Activated naive CD8-positive, alpha-beta T cell (primary cell): ENCODE measurements around the gene OCLN.
A peak's percentile ranks its signal among the peaks of the same experiment; 100 is the strongest.
"Not testable (repeated sequence)": the region's sequence is repeated elsewhere in the genome, so short reads cannot be mapped to it uniquely, and the experiment has no call there.

Experiments used
- H3K27ac Mint-ChIP-seq: one replicate; pipeline ENCODE4 v1.8.0; 2021; ENCODE audit warnings: mixed read lengths
- H3K27me3 Mint-ChIP-seq: one replicate; pipeline ENCODE4 v1.8.0; 2021; ENCODE audit warnings: mixed read lengths
- H3K36me3 Mint-ChIP-seq: one replicate; pipeline ENCODE4 v1.8.0; 2021; ENCODE audit warnings: mixed read lengths
- H3K4me1 Mint-ChIP-seq: one replicate; pipeline ENCODE4 v1.8.0; 2021; ENCODE audit warnings: low read depth, mixed read lengths
- H3K4me3 Mint-ChIP-seq: one replicate; pipeline ENCODE4 v1.8.0; 2021; ENCODE audit warnings: mild to moderate bottlenecking, mixed read lengths
- H3K9me3 Mint-ChIP-seq: one replicate; pipeline ENCODE4 v1.8.0; 2021; ENCODE audit warnings: low read depth, mixed read lengths

OCLN gene

DNA sequence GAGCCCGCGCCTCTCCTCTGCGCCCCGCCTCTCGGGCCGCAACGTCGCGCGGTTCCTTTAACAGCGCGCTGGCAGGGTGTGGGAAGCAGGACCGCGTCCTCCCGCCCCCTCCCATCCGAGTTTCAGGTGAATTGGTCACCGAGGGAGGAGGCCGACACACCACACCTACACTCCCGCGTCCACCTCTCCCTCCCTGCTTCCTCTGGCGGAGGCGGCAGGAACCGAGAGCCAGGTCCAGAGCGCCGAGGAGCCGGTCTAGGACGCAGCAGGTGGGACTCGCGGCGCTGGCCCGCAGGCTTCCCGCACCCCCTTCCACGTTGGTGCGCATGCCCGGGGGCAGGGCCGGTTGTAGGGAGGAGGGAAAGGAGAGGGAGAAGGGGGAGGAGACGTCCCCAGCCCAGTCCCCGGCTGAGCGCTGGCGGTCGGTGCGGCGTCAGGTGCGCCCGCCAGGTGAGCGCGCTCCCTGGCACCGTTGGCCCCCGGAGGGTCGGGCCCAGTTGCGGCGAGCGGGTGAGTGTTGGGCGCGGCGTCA lies at the start of gene OCLN:
TSS of gene OCLN (plus strand) at position 400 of the 532 bp plus-strand sequence. CDS start 11,455 bp downstream, outside the sequence.
- Mint-ChIP-seq H3K36me3 (no peaks in the 10 kb centered on the region), H3K9me3 (no peaks in the 10 kb centered on the region), H3K4me3 (peak within 1 kb of the TSS; percentile 80), H3K4me1 (peaks cover 7% of the 10 kb centered on the region), H3K27me3 (peaks cover 33% of the 10 kb centered on the region), H3K27ac (no peak within 1 kb of the TSS)

DNA sequence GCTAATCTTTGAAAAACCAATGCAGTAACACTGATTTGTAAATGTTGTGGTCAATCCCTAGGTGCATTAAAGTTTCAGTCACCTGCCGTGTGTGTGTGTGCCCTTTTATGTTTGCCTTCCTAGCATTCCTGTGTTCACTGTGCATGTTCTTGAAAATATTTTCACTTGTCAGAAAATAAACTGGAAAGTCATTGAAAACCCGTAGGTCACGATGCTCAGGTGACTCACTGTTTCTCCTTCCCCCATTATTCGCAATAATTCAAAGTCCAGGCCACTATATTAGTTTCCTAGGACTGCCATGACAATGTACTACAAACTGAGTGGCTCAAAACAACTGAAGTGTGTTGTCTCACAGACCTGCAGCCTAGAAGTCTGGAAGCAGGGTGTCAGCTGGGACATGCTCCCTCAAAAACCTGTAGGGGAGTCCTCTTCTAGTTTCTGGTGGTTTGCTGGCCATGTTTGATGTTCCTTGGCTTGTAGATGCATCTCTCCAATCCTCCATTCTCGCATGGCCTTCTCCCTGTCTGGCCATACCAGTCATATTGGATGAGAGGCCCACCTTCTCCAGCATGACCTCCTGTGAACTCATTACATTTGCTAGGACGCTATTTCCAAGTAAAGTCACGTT lies 48.3 kb upstream of the OCLN start:
- Mint-ChIP-seq H3K27me3 (no peaks in the 10 kb centered on the region), H3K36me3 (no peaks in the 10 kb centered on the region), H3K4me3 (no peak overlapping the region), H3K9me3 (no peaks in the 10 kb centered on the region), H3K4me1 (no peaks in the 10 kb centered on the region), H3K27ac (no peak overlapping the region)

DNA sequence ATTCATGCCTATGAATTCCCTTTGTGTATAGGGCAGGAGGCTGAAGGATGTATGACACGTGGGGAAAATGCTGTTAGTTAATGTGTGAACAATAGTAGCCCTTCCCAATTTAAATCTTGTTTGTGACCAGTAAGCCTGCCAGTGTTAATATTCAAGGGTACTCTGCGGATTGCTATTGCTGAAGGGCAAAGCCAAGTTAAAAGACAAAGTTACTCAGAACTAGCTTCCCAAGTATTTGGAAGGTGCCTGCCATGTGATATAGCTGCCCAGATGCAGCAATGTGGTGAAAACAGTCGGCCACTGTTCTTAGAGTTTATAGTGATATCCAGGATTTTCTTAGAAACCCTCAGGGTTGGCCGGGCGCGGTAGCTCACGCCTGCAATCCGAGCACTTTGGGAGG lies 43.1 kb upstream of the OCLN start:
- H3K27ac Mint-ChIP-seq = no peak overlapping the region
- no peaks in the 10 kb centered on the region for H3K27me3 Mint-ChIP-seq
- H3K4me1 Mint-ChIP-seq = no peaks in the 10 kb centered on the region
- no peak overlapping the region for H3K4me3 Mint-ChIP-seq
- no peaks in the 10 kb centered on the region for H3K9me3 Mint-ChIP-seq
- no peaks in the 10 kb centered on the region for H3K36me3 Mint-ChIP-seq

GRCh38 chr5:69450116-69450515 lies 42.5 kb upstream of the OCLN start:
- H3K9me3 Mint-ChIP-seq = no peaks in the 10 kb centered on the region
- H3K4me1 Mint-ChIP-seq = no peaks in the 10 kb centered on the region
- no peak overlapping the region for H3K27ac Mint-ChIP-seq
- no peaks in the 10 kb centered on the region for H3K27me3 Mint-ChIP-seq
- no peak overlapping the region for H3K4me3 Mint-ChIP-seq
- no peaks in the 10 kb centered on the region for H3K36me3 Mint-ChIP-seq

- not testable (repeated sequence) for H3K36me3 Mint-ChIP-seq, H3K27ac Mint-ChIP-seq, H3K4me3 Mint-ChIP-seq, H3K9me3 Mint-ChIP-seq, H3K4me1 Mint-ChIP-seq, H3K27me3 Mint-ChIP-seq
Observed at GRCh38 chr5:69450527-69450926, 42.1 kb upstream of the OCLN start.

- no peak overlapping the region for H3K27ac Mint-ChIP-seq
- no peak overlapping the region for H3K4me3 Mint-ChIP-seq
- no peaks in the 10 kb centered on the region for H3K27me3 Mint-ChIP-seq
- no peaks in the 10 kb centered on the region for H3K4me1 Mint-ChIP-seq
- no peaks in the 10 kb centered on the region for H3K9me3 Mint-ChIP-seq
- H3K36me3 Mint-ChIP-seq = no peaks in the 10 kb centered on the region
Observed at GRCh38 chr5:69451941-69452647, 40.5 kb upstream of the OCLN start.

- not testable (repeated sequence) for H3K27me3 Mint-ChIP-seq, H3K9me3 Mint-ChIP-seq, H3K4me1 Mint-ChIP-seq, H3K36me3 Mint-ChIP-seq, H3K4me3 Mint-ChIP-seq, H3K27ac Mint-ChIP-seq
Observed at GRCh38 chr5:69453487-69453886, 39.1 kb upstream of the OCLN start.

- Mint-ChIP-seq H3K9me3 (no peaks in the 10 kb centered on the region), H3K36me3 (peaks cover 4% of the 10 kb centered on the region)
Observed at GRCh38 chr5:69454460-69455249, 37.9 kb upstream of the OCLN start.

DNA sequence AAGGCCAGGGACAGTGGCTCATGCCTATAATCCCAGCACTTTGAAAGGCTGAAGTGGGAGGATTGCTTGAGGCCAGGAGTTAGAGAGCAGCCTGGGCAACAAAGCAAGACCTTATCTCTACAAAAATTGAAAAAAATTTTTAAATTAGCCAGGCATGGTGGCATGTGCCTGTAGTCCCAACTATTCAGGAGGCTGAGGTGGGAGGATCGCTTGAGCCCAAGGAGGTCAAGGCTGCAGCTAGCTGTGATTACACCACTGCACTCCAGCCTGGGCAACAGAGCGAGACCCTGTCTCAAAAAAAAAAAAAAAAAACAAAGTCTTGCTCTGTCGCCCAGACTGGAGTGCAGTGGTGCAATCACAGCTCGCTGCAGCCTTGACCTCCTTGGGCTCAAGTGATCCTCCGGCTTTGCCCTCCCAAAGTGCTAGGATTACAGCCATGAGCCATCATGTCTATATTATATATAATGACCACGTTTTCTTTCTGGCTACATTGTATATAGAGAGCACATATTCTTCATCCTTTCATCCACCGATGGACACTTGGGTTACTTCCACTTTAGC lies 37.1 kb upstream of the OCLN start:
- H3K27me3 Mint-ChIP-seq, H3K4me1 Mint-ChIP-seq, H3K9me3 Mint-ChIP-seq, H3K36me3 Mint-ChIP-seq, H3K27ac Mint-ChIP-seq, H3K4me3 Mint-ChIP-seq: not testable (repeated sequence)

More at GRCh38 chr5:69454460-69455249, 37.9 kb upstream of the OCLN start:
- Mint-ChIP-seq H3K27me3 (peaks cover 7% of the 10 kb centered on the region), H3K4me1 (no peaks in the 10 kb centered on the region), H3K4me3 (no peak overlapping the region), H3K27ac (no peak overlapping the region)

DNA sequence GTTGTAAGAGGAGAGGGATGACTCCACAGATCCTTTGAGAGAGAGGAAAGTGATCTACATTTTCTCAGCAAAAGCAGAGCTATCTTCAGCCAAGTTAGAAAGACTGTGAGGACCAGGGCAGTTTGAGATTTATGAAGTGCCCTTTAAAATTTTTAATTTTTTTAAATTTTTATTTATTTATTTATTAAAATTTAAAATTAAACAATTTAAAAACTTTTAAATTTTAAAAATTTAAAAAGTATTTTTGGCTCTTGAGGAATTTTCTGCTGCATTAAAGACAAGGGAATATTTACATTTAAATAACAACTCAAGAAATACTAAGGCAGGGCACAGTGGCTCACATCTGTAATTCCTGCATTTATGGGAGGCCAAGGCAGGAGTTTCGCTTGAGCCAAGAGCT lies 30.4 kb upstream of the OCLN start:
- Mint-ChIP-seq H3K9me3 (no peaks in the 10 kb centered on the region), H3K27ac (no peak overlapping the region), H3K4me1 (no peaks in the 10 kb centered on the region), H3K36me3 (peaks cover 4% of the 10 kb centered on the region), H3K27me3 (peaks cover 7% of the 10 kb centered on the region), H3K4me3 (no peak overlapping the region)

DNA sequence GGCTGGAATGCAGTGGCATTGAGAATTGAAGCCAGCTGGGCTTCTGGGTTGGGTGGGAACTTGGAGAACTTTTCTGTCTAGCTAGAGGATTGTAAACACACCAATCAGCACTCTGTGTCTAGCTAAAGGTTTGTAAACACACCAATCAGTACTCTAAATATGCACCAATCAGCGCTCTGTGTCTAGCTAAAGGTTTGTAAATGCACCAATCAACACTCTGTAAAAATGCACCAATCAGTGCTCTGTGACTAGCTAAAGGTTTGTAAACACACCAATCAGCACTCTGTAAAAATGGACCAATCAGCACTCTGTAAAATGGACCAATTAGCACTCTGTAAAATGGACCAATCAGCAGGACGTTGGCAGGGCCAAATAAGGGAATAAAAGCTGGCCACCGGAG lies 26.2 kb upstream of the OCLN start:
- H3K27me3 Mint-ChIP-seq, H3K9me3 Mint-ChIP-seq, H3K4me3 Mint-ChIP-seq: not testable (repeated sequence)

GRCh38 chr5:69467442-69468225 lies 25.0 kb upstream of the OCLN start:
- H3K27ac Mint-ChIP-seq = no peak overlapping the region

More for the DNA sequence above, 26.2 kb upstream of the OCLN start:
- not testable (repeated sequence) for H3K36me3 Mint-ChIP-seq, H3K27ac Mint-ChIP-seq, H3K4me1 Mint-ChIP-seq

GRCh38 chr5:69468631-69469030 lies 24.0 kb upstream of the OCLN start:
- Mint-ChIP-seq H3K4me1 (no peaks in the 10 kb centered on the region), H3K4me3 (no peak overlapping the region), H3K9me3 (no peaks in the 10 kb centered on the region), H3K36me3 (no peaks in the 10 kb centered on the region), H3K27me3 (no peaks in the 10 kb centered on the region), H3K27ac (no peak overlapping the region)

More at GRCh38 chr5:69467442-69468225, 25.0 kb upstream of the OCLN start:
- no peaks in the 10 kb centered on the region for H3K27me3 Mint-ChIP-seq
- no peaks in the 10 kb centered on the region for H3K9me3 Mint-ChIP-seq
- no peak overlapping the region for H3K4me3 Mint-ChIP-seq
- no peaks in the 10 kb centered on the region for H3K36me3 Mint-ChIP-seq
- H3K4me1 Mint-ChIP-seq = no peaks in the 10 kb centered on the region

DNA sequence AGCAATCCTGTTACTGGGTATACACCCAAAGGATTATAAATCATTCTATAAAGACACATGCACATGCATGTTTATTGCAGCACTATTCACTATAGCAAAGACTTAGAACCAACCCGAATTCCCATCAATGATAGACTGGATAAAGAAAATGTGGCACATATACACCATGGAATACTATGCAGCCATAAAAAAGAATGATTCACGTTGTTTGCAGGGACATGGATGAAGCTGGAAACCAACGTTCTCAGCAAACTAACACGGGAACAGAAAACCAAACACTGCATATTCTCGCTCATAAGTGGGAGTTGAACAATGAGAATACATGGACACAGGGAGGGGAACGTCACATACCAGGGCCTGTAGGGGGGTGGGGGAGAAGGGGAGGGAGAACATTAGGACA lies 21.1 kb upstream of the OCLN start:
- H3K4me1 Mint-ChIP-seq, H3K4me3 Mint-ChIP-seq, H3K36me3 Mint-ChIP-seq, H3K27ac Mint-ChIP-seq, H3K27me3 Mint-ChIP-seq, H3K9me3 Mint-ChIP-seq: not testable (repeated sequence)
